GM23338 (cell line): Measurements from ENCODE around the gene NT5C3B.

Experiments used
- EZH2 ChIP-seq: fragments of 200-600 bp; sonication (generic); IDR thresholded peaks from one replicate; pipeline ENCODE4 v1.8.0; 2017; ENCODE audit warnings: antibody characterized with exemption, mild to moderate bottlenecking, low read depth; ENCODE audit not compliant: unreplicated experiment
- EZH2phosphoT487 ChIP-seq: fragments of 200-600 bp; sonication (generic); IDR thresholded peaks from one replicate; pipeline ENCODE4 v1.8.1; 2018; ENCODE audit warnings: antibody characterized with exemption; ENCODE audit not compliant: unreplicated experiment
- POLR2AphosphoS5 ChIP-seq: IDR thresholded peaks from 2 replicates; pipeline ENCODE4 v1.6.1; 2016; ENCODE audit warnings: antibody characterized with exemption, low read depth
- TF ChIP-seq, protein P1 (sequence below), 2 experiments: fragments of 200-600 bp in 1 of 2; sonication (generic) in 1 of 2; conservative IDR thresholded peaks; 2 replicates each; pipeline versions ENCODE4 v1.5.1 to v1.6.1; 2016 to 2017; ENCODE audit warnings: antibody characterized with exemption in 2 of 2, low read depth in 2 of 2, mild to moderate bottlenecking in 2 of 2, moderate library complexity in 1 of 2
- TF ChIP-seq, protein P2 (sequence below): IDR thresholded peaks from 2 replicates; pipeline ENCODE4 v1.6.1; 2016; ENCODE audit warnings: antibody characterized with exemption

DNA sequence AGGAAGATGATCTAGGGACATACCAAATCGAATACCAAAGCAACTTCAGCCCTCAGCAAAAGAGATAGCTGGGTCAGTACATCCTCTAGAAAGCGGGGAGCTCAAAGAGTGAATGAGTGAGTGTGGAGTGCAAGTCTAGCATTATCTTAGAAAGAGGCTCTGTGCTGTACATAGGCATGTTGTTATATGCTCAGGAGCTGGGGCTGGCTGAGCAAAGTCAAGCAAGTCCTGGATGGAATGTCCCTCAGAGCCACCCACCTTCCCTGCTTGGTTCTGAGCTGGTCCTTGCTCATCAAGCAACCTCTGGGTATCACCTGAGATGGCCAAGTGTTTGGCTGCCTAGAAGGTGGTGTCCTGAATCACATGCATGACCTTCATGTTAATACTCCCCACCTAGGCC, 34.1 kb upstream of the NT5C3B start:
- TF ChIP-seq, protein P1, sequence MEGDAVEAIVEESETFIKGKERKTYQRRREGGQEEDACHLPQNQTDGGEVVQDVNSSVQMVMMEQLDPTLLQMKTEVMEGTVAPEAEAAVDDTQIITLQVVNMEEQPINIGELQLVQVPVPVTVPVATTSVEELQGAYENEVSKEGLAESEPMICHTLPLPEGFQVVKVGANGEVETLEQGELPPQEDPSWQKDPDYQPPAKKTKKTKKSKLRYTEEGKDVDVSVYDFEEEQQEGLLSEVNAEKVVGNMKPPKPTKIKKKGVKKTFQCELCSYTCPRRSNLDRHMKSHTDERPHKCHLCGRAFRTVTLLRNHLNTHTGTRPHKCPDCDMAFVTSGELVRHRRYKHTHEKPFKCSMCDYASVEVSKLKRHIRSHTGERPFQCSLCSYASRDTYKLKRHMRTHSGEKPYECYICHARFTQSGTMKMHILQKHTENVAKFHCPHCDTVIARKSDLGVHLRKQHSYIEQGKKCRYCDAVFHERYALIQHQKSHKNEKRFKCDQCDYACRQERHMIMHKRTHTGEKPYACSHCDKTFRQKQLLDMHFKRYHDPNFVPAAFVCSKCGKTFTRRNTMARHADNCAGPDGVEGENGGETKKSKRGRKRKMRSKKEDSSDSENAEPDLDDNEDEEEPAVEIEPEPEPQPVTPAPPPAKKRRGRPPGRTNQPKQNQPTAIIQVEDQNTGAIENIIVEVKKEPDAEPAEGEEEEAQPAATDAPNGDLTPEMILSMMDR (conservative IDR thresholded peaks at IDR 0.05; ENCODE audit: low read depth in 2 of 2) = no peak
- TF ChIP-seq POLR2AphosphoS5 (no peak), EZH2 (no peak), EZH2phosphoT487 (no peak)
- TF ChIP-seq, protein P2, sequence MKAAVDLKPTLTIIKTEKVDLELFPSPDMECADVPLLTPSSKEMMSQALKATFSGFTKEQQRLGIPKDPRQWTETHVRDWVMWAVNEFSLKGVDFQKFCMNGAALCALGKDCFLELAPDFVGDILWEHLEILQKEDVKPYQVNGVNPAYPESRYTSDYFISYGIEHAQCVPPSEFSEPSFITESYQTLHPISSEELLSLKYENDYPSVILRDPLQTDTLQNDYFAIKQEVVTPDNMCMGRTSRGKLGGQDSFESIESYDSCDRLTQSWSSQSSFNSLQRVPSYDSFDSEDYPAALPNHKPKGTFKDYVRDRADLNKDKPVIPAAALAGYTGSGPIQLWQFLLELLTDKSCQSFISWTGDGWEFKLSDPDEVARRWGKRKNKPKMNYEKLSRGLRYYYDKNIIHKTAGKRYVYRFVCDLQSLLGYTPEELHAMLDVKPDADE = no peak
